ENCODE measurements around the gene ABCD1.
A peak's percentile ranks its signal among the peaks of the same experiment; 100 is the strongest.

ABCD1 gene

DNA sequence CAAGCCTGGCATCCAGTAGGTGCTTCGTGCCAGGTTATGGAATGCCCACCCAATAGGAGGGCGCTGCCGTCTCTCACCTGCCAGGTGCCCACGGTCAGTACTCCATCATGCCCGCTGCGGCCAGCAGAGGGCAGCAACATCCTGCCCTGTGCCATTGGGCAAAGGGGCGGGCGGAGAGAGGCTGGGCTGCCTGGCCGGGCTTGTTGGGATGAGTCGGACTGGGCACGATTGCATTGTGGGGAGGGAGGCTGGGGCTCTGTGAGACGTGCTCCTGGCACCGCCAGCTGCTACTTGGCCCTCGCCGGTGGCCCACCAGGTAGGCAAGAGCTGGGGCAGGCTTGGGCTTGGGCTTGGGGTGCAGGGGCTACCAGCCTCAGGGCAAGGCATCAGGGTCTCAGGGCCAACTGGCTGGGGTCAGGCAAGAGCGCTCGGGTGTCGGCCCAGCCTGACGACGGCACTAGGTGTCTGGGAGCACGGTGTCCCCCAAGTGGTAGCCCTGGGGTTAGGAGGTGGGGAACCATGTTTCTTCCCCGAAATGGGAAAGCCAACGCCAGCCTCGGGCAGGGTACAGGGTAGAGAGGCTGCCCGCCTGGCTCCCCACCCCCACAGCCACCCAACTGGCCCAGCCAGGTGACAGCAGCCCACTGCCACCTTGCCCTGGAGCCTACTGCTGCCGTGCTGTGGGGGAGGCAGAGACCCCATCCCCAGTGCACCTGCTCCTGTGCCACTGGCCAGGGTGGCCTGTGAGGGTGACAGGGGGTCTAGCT is 39.5 kb downstream of the ABCD1 start, which contains the start of gene PLXNB3:
Gene PLXNB3 (plus strand): TSS at position 261 of the 767 bp plus-strand sequence. CDS start 1,287 bp downstream, outside the sequence.
- DNase-seq = peak; percentile 74

GRCh38 chrX:153764786-153765137 is 40.1 kb downstream of the ABCD1 start:
- no peak for DNase-seq

- DNase-seq = peak; percentile 16
Observed at GRCh38 chrX:153765138-153766079, 40.8 kb downstream of the ABCD1 start.

DNA sequence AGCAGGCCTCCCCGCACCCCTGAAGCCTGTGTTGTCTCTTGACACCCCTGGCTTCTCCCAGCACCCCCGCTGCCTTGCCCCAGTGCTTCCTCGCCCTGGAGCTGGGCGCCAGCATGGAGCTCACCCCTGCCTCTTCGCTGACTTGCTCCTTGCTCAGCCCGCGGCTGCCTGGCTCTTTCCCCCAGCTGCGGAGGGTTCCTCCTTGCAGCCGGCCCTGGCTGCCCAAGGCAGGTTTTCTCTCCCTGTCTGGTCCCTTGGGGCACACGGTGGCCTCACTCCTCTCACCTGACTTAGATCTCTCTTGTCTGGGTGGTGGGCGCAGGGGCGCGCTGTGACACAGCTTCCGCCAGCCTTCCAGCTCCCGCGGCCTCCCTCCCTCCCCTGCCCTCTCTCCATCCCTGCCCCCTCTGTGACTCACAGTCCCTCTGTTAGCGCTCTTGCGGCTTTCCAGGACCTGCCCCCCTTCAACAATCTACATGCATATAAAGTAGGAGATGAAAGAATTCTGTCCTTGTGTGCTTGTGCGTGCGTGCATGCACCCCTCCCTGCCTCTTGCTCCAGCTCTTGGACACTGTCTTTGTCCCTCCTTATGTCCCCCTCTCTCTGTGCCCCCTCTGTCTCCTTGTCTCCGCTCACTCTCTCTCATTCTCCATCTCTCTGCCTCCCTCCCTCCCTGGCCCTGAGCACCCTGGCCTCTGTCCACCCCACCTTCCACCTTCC is 41.6 kb downstream of the ABCD1 start:
- peak; percentile 14 for DNase-seq

- DNase-seq = peak; percentile 13
Observed at GRCh38 chrX:153766871-153767673, 42.4 kb downstream of the ABCD1 start.

DNA sequence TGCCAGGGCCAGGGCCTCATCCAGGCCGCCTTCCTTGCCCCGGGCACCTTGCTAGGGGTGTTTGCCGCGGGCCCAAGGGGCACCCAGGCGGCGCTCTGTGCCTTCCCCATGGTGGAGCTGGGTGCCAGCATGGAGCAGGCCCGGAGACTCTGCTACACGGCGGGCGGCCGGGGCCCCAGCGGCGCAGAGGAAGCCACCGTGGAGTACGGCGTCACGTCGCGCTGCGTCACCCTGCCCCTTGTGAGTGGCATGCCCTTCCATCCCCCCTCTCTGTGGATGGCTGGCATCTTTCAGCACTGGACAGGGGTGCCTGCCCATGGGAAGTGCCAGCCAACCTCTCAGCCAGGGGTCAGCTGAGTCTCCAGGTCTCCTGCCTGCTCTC is 43.0 kb downstream of the ABCD1 start:
- peak; percentile 10 for DNase-seq

GRCh38 chrX:153768311-153769157 is 43.9 kb downstream of the ABCD1 start:
- DNase-seq = peak; percentile 16

DNA sequence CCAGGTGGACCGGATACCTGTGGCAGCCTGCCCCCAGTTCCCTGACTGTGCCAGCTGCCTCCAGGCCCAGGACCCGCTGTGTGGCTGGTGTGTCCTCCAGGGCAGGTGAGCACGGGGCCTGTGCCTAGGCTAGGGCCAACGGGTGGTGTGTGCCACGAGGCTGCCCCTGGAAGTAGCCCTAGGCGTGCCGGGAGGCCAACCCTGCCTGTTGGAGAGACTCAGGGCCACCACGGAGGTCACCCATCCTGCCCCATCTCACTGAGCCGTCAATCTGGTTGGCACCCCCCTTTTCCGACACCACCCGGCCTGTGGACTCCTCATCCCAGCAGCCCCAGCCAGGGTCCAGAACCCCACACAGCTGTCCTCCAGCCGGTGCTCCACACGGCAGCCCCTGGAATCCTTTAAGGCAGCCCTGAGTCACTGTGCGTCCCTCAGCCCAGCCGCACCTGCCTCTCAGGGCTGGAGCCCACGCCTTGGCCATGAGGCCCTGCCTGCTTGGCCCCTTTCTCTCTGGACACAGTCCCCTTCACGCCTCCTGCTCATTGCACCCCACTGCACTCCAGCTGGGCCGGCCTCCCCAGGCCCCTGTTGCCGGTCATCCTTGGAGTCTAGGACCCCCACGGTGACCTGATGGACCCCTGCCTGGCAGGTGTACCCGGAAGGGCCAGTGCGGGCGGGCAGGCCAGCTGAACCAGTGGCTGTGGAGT is 44.7 kb downstream of the ABCD1 start:
- DNase-seq = peak; percentile 9

DNA sequence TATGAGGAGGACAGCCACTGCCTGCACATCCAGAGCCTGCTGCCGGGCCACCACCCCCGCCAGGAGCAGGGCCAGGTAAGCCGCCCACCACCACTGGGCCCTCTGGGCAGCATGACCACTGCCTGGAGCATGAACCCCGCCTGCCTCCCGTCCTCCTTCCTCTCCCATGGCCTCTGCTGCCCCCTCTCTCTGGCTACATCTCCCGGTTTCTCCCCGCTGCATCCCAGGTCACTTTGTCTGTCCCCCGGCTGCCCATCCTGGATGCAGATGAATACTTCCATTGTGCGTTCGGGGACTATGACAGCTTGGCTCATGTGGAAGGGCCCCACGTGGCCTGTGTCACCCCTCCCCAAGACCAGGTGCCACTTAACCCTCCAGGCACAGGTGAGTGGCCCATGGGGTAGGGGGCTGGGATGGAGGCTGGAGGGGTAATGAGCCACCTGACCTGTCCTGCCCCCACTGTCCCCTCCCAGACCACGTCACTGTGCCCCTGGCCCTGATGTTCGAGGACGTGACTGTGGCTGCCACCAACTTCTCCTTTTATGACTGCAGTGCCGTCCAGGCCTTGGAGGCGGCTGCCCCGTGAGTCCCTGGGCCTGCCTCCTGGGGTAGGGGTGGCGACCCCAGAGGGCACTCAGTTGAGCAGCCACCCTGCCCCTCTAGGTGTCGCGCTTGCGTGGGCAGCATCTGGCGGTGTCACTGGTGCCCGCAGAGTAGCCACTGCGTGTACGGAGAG is 45.4 kb downstream of the ABCD1 start:
- DNase-seq = peak; percentile 14

GRCh38 chrX:153770601-153771414 is 46.2 kb downstream of the ABCD1 start:
- peak; percentile 12 for DNase-seq

- peak; percentile 12 for DNase-seq
Observed at GRCh38 chrX:153771415-153772315, 47.0 kb downstream of the ABCD1 start.

DNA sequence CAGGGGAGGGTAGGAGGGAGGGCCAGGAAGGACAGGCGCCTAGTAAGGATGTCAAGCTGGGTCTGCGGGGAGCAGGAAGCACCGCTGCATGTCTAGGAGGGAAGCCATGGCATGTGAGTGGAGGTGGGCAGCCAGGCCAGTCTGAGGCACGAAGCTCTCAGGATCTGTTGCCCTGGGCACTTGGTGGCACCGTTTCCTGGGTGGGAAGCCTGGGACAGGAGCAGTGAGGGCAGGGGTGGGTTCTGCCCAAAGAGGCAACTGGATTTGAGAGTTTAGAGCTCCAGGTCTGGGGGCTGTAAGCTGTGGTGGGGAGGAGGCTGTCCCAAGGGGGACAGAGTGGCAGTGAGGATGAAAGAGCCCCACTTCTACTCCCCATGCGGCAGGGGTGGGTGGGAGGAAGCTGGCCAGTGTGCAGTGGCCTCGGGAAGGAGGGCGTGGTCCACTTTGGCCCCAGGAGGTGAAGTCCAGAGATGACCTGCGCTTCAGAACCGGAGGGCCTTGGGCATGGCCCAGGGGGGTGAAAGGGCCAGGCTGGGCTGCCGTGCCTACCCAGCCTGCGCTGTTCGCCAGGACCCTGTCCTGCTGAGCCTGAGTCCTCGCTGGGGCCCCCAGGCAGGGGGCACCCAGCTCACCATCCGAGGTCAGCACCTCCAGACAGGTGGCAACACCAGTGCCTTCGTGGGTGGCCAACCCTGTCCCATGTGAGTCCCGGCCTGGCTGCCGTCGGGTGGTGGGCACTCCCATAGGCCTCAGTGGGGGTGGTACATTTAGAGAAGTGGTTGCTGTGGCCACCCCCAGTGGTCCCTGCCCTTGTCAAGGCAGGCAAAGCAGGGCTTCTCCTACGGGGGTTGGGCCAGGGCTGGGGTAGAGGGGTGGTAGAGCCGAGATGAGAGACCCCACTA is 47.9 kb downstream of the ABCD1 start:
- DNase-seq = no peak

DNA sequence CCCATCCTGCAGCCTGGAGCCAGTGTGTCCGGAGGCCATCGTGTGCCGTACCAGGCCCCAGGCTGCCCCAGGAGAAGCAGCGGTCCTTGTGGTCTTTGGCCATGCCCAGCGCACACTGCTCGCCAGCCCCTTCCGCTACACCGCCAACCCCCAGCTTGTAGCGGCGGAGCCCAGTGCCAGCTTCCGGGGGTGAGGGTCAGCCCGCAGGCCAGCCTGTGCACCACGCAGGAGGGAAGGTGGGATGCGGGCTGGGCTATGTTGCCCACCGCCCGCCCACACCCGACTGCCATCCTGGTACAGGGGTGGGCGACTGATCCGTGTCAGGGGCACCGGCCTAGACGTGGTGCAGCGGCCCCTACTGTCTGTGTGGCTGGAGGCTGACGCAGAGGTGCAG is 48.6 kb downstream of the ABCD1 start:
- peak; percentile 8 for DNase-seq

DNA sequence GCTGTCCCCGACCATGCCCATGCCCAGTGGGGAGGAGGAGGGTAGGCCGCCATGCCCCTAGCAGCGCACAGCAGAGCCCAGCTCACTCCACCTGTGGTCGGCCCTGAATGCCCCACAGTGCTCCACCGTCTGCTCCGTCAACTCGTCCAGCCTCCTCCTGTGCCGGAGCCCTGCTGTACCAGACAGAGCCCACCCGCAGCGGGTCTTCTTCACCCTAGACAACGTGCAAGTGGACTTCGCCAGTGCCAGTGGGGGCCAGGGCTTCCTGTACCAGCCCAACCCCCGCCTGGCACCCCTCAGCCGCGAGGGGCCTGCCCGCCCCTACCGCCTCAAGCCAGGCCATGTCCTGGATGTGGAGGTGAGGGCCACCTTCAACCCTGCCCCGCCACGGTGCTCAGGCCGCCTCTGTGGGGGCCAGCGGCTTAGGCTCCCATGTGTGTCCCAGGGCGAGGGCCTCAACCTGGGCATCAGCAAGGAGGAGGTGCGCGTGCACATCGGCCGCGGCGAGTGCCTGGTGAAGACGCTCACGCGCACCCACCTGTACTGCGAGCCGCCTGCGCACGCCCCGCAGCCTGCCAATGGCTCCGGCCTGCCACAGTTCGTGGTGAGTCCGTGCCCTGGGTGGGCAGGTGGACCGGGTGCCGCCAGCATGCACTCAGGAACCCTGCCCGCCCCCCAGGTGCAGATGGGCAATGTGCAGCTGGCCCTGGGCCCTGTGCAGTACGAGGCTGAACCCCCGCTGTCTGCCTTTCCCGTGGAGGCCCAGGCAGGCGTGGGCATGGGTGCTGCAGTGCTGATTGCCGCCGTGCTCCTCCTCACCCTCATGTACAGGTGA is 49.3 kb downstream of the ABCD1 start:
- DNase-seq = no peak

GRCh38 chrX:153774576-153775292 is 50.1 kb downstream of the ABCD1 start:
- no peak for DNase-seq
